ENCODE measurements around the gene RUFY1.
"Not testable (repeated sequence)": the region's sequence is repeated elsewhere in the genome, so short reads cannot be mapped to it uniquely, and the experiment has no call there.

Gene RUFY1

GRCh38 chr5:179550511-179551342 is at the start of gene RUFY1:
RUFY1 (plus strand) TSS chr5:179550554; CDS start chr5:179550570, 16 bp downstream.
- ATAC-seq, result peak; percentile 77
- TF ChIP-seq BACH2 (CRISPR knock-in tag; IDR thresholded peaks at IDR 0.05; ENCODE audit: borderline replicate concordance), result 0 out of 2 replicates have a peak, but pooled peaks have one; percentile 20
- no peak for TF ChIP-seq PPARA (CRISPR knock-in tag; IDR thresholded peaks at IDR 0.05; ENCODE audit: borderline replicate concordance)
- TF ChIP-seq CSDC2 (CRISPR knock-in tag; IDR thresholded peaks at IDR 0.05), result peak; percentile 89; the same call in 1 of the 2 replicates
- 0 out of 2 replicates have a peak, but pooled peaks have one; percentile 26 for TF ChIP-seq ZNF565 (CRISPR knock-in tag; conservative IDR thresholded peaks at IDR 0.05; ENCODE audit: low read depth)
- no peak for TF ChIP-seq CSRNP3 (CRISPR knock-in tag; IDR thresholded peaks at IDR 0.05)
- no peak for TF ChIP-seq CREB5 (CRISPR knock-in tag; IDR thresholded peaks at IDR 0.05; ENCODE audit: low read depth)
- no peak for TF ChIP-seq TCF4 (CRISPR knock-in tag; IDR thresholded peaks at IDR 0.05; ENCODE audit: borderline replicate concordance)
- no peak for TF ChIP-seq RARB (CRISPR knock-in tag; IDR thresholded peaks at IDR 0.05)
- TF ChIP-seq ARNTL (CRISPR knock-in tag; IDR thresholded peaks at IDR 0.05; ENCODE audit: borderline replicate concordance, low read depth), result no peak
- TF ChIP-seq ZFP3 (CRISPR knock-in tag; IDR thresholded peaks at IDR 0.05), result peak; percentile 16; the same call in 1 of the 2 replicates
- TF ChIP-seq ZNF70 (CRISPR knock-in tag; IDR thresholded peaks at IDR 0.05), result 0 out of 2 replicates have a peak, but pooled peaks have one; percentile 14
- peak; percentile 80 for TF ChIP-seq SNAI2 (CRISPR knock-in tag; IDR thresholded peaks at IDR 0.05)
- no peak for TF ChIP-seq ZFP30 (CRISPR knock-in tag; IDR thresholded peaks at IDR 0.05)
- TF ChIP-seq GLIS3 (CRISPR knock-in tag; IDR thresholded peaks at IDR 0.05), result no peak
- TF ChIP-seq ZNF8 (CRISPR knock-in tag; IDR thresholded peaks at IDR 0.05), result 0 out of 2 replicates have a peak, but pooled peaks have one; percentile 25
- TF ChIP-seq TSHZ2 (CRISPR knock-in tag; IDR thresholded peaks at IDR 0.05), result peak; percentile 41; the same call in 1 of the 2 replicates

GRCh38 chr5:179501997-179502396 is 48.4 kb upstream of the RUFY1 start:
- not testable (repeated sequence) for ATAC-seq

- not testable (repeated sequence) for ATAC-seq
Observed at GRCh38 chr5:179502420-179502819, 47.9 kb upstream of the RUFY1 start.

- no peak for ATAC-seq
- no peak for TF ChIP-seq ZFP3 (CRISPR knock-in tag; IDR thresholded peaks at IDR 0.05)
- TF ChIP-seq ESRRG (CRISPR knock-in tag; IDR thresholded peaks at IDR 0.05), result no peak
- no peak for TF ChIP-seq ZFP30 (CRISPR knock-in tag; IDR thresholded peaks at IDR 0.05)
- TF ChIP-seq SNAI2 (CRISPR knock-in tag; IDR thresholded peaks at IDR 0.05), result no peak
- no peak for TF ChIP-seq OSR1 (CRISPR knock-in tag; IDR thresholded peaks at IDR 0.05)
- TF ChIP-seq ZC3H10 (CRISPR knock-in tag; IDR thresholded peaks at IDR 0.05), result no peak
- no peak for TF ChIP-seq PATZ1 (CRISPR knock-in tag; IDR thresholded peaks at IDR 0.05; ENCODE audit: borderline replicate concordance)
- no peak for TF ChIP-seq CREB5 (CRISPR knock-in tag; IDR thresholded peaks at IDR 0.05; ENCODE audit: low read depth)
- TF ChIP-seq ISL1 (CRISPR knock-in tag; IDR thresholded peaks at IDR 0.05), result no peak
- no peak for TF ChIP-seq TSHZ2 (CRISPR knock-in tag; IDR thresholded peaks at IDR 0.05)
- TF ChIP-seq CSRNP3 (CRISPR knock-in tag; IDR thresholded peaks at IDR 0.05), result no peak
- no peak for TF ChIP-seq CSDC2 (CRISPR knock-in tag; IDR thresholded peaks at IDR 0.05)
- no peak for TF ChIP-seq BACH2 (CRISPR knock-in tag; IDR thresholded peaks at IDR 0.05; ENCODE audit: borderline replicate concordance)
- TF ChIP-seq PPARA (CRISPR knock-in tag; IDR thresholded peaks at IDR 0.05; ENCODE audit: borderline replicate concordance), result no peak
- no peak for TF ChIP-seq ARNTL (CRISPR knock-in tag; IDR thresholded peaks at IDR 0.05; ENCODE audit: borderline replicate concordance, low read depth)
Observed at GRCh38 chr5:179504191-179504590, 46.2 kb upstream of the RUFY1 start.

All from SK-N-SH treated with all-trans-retinoic acid at 6 μM for 48 hours (cell line).